NCI-H146 treated with DMSO at 0.1 percent for 48 hours (cell line): ENCODE results near the gene HK2.
"Not testable (repeated sequence)": the region's sequence is repeated elsewhere in the genome, so short reads cannot be mapped to it uniquely, and the experiment has no call there.

Experiments
- DNase-seq: peaks from one replicate; lab custom pipeline; 2025; ENCODE audit not compliant: unreplicated experiment; lab: John Stamatoyannopoulos, UW

Gene HK2

GRCh38 chr2:74893332-74893731 is 59.4 kb downstream of the HK2 start:
- no peak for DNase-seq

- no peak for DNase-seq
These were observed 60.5 kb downstream of the HK2 start for GRCh38 chr2:74894272-74894981.

DNA sequence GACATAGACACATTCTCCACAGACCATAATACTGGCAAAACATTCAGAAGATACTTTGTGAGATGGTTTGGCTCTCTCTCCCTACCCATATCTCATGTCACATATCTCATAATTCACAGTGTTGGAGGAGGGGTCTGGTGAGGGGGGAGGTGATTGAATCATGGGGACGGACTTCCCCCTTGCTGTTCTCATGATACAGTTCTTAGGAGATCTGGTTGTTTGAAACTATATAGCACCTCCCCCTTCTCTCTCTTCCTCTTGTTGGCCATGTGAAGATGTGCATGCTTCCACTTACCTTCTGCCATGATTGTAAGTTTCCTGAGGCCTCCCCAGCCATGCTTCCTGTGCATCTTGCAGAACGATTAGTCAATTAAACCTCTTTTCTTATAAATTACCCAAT is 61.1 kb downstream of the HK2 start:
- DNase-seq, result no peak

GRCh38 chr2:74896232-74896631 is 62.3 kb downstream of the HK2 start:
- DNase-seq, result no peak

DNA sequence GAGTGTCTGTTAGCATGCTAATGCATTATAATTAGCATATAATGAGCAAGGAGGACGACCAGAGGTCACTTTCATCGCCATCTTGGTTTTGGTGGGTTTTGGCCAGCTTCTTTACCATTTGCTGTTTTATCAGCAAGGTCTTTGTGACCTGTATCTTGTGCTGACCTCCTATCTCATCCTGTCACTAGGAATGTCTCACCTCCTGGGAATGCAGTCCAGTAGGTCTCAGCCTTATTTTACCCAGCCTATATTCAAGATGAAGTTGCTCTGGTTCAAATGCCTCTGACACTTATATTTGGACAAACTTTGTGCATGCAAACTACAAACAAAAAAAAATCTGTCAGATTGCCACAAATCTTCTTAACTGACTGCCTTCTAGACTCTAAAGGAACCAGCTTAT is 66.3 kb downstream of the HK2 start:
- DNase-seq, result not testable (repeated sequence)

- peak; percentile 71 for DNase-seq
These were observed 68.4 kb downstream of the HK2 start for GRCh38 chr2:74902281-74902860.

GRCh38 chr2:74906395-74906794 is 72.5 kb downstream of the HK2 start:
- no peak for DNase-seq

- DNase-seq, result not testable (repeated sequence)
These were observed 73.6 kb downstream of the HK2 start for GRCh38 chr2:74907560-74907959.

- DNase-seq, result no peak
These were observed 75.0 kb downstream of the HK2 start for GRCh38 chr2:74908748-74909444.

DNA sequence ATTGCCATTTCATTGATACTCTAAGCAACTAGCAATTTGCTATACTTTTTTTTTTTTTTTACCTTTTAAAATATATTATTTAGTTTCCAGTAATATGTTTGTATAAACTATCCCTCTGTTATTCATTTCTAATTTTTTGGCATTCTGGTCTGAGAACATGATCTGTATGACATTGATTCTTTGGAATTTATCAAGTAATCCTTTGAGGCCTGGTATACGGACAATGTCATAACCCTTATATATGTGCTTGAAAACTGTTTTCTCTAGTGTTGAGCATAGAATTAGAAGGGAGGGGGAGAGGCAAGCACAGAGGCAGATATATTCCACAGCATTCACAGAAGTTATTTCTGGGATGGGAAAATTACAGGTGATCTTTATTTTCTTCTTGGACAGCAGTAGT is 76.3 kb downstream of the HK2 start:
- DNase-seq, result no peak

- DNase-seq, result no peak
These were observed 77.1 kb downstream of the HK2 start for GRCh38 chr2:74911061-74911460.

- no peak for DNase-seq
These were observed 81.8 kb downstream of the HK2 start for GRCh38 chr2:74915743-74916142.

DNA sequence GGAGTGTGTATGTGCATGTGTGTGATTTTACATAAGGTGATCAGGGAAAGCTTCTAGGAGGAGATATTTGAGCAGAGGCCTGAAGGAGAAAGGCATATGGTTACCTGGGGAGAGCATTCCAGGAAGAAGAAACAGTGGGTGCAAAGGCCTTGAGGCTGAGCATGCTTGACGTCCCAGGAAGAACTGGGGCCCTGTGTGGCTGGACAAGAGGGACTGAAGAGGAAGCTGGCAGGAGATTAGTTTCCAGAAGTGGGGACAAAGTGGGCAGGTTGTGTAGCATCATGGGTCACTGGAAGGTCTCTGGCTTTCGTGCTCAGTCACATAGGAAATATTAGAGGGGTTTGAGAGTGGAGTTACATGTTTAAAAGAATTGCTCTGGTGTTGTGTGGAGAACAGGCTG is 82.5 kb downstream of the HK2 start:
- DNase-seq, result no peak

DNA sequence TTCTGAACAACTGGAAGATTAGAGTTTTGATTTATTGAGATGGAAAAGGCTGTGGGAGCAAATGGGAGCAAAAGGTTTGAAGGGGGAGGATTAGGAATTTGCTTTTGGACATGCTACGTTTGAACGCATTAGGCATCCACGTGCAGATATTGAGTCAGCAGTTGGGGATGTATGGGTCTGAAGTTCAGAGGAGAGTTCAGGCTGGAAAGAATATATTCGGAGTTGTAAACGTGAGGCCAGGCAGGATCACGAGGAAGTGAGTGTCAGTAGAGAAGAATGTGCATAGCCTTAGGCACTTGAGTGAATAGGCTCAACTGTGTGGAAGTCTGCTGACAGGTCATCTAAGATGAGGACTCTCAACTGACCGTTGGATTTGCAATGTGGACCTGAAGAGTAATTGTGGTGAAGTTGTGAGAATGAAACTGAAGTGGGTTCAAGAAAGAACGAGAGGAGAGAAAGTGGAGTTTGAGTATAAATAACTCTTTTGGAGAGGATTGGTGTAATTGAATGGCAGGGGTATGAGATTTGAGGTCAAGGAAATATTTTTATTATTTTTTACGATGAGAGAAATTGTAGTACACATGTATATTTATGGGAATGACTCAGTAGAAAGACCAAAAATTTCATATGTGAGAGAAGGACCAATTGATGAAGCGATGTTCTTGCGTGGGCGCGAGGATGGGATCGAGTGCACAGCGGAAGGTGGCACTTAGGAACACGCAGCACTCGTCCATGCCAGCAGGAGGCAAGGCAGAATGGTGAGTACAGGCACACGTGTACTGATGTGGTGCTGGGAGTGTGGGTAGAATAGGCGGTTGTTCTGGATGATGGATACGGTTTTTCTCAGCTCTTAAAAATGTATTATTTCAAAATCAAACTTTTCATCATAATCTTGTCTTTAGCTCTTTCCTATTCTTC is 84.0 kb downstream of the HK2 start:
- no peak for DNase-seq

DNA sequence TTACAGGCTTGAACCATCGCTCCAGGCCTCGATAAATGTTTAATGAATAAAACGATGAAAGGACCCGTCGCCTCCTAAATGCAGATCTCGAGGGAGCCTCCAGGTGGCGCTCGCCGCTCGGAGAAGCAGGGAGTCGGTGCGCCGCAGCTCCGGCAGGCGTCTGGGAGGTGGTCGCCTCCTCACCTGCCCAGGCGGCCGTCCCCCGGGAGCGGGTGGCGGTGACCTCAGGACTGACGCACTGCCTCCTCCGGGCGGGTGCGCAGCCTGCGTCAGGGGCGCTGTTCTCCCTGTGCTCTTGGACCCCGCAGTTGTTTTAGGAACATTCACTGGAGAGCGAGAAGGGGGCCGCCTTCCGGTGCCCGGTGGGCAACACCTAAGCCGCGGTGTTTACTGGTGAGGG is 85.9 kb downstream of the HK2 start:
- peak; percentile 63 for DNase-seq

GRCh38 chr2:74921236-74921736 is 87.4 kb downstream of the HK2 start:
- no peak for DNase-seq

- DNase-seq, result no peak
These were observed 88.8 kb downstream of the HK2 start for GRCh38 chr2:74922592-74923227.

DNA sequence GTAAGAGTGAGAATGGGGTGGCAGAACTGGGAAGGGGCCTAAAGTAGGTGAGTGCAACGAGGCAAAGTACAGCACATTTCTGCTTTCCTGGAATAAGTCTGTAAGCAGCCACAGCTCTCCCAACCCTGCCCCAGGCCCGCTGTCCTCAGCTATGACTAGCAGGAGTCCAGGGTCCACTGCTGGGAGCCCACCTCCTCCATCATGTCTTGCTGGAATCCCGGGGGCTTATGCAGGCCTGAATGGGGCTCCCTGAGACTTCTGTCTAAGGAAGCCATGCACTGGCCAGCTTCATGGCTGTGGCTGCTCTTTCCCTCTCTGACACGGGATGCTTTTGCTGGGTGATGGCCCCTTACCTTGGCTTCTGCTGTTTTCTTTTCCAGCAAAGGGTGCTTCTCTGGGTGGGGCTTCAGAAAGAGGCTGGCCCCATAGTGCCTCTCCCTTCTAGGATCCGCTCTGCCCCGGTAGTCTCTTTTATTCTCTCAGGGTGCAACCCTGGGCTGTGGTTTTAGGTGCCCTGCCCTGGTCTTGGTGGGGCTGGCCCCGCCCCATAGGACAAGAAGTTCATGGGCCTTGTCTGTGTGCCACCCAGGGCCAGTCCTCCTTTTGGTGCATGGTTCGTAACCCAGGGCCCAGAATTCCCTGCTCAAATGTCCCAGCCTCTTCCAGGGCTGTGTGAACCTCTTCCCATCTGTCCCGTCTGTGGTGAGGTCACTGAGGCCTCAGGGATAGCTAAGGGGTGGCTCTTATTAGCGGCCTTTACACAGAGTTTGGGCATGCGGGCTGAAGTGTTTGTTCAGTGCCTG is 90.7 kb downstream of the HK2 start:
- no peak for DNase-seq

- DNase-seq, result peak; percentile 18
These were observed 91.4 kb downstream of the HK2 start for GRCh38 chr2:74925361-74925786.

DNA sequence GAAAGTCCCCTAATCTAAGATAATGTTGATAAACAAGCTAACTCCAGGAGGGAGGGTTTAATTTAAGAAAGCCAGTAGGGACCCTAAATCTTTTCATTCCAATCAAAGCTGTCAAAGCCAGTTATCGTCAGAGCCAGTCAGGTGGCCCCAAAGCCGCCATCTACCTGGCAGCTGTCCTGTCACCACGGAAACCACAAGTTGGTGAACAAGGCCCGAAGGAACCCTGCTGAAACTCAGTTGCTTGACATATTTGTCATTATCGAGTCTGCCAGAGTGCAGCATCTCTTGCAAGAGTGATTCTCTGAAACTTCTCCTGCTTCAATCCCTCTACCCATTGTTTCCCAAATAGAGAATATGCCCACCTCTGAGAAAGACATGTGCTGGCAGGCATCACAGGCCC is 93.7 kb downstream of the HK2 start:
- no peak for DNase-seq
